Stomach smooth muscle (tissue), 2 donors: ENCODE data around the gene TOR4A.

Source experiments
- H3K27ac ChIP-seq: one replicate; pipeline ENCODE4 v1.7.0; 2013; ENCODE audit warnings: mild to moderate bottlenecking, low read length, inconsistent platforms
- H3K27me3 ChIP-seq, 2 donors: one replicate each; pipeline ENCODE4 v1.7.0; 2013; ENCODE audit warnings: low read length in 2 of 2; ENCODE audit not compliant: insufficient read depth in 2 of 2, control insufficient read depth in 1 of 2
- H3K36me3 ChIP-seq, 2 donors: one replicate each; pipeline ENCODE4 v1.7.0; 2013; ENCODE audit warnings: low read length in 2 of 2; ENCODE audit not compliant: control insufficient read depth in 2 of 2, insufficient read depth in 2 of 2
- H3K4me1 ChIP-seq: one replicate; pipeline ENCODE4 v1.7.0; 2013; ENCODE audit warnings: low read length; ENCODE audit not compliant: control insufficient read depth, insufficient read depth
- H3K4me3 ChIP-seq, 2 donors: one replicate each; pipeline ENCODE4 v1.7.0; 2013; ENCODE audit warnings: low read length in 2 of 2
- H3K9ac ChIP-seq, 2 donors: one replicate each; pipeline ENCODE4 v1.7.0; 2013; ENCODE audit warnings: low read length in 2 of 2, mild to moderate bottlenecking in 1 of 2
- H3K9me3 ChIP-seq, 2 donors: one replicate each; pipeline ENCODE4 v1.7.0; 2013; ENCODE audit warnings: low read length in 2 of 2; ENCODE audit not compliant: control insufficient read depth in 2 of 2
- donor health status: healthy.
- donor health status: Pancreatic carcinoma.

TOR4A gene

DNA sequence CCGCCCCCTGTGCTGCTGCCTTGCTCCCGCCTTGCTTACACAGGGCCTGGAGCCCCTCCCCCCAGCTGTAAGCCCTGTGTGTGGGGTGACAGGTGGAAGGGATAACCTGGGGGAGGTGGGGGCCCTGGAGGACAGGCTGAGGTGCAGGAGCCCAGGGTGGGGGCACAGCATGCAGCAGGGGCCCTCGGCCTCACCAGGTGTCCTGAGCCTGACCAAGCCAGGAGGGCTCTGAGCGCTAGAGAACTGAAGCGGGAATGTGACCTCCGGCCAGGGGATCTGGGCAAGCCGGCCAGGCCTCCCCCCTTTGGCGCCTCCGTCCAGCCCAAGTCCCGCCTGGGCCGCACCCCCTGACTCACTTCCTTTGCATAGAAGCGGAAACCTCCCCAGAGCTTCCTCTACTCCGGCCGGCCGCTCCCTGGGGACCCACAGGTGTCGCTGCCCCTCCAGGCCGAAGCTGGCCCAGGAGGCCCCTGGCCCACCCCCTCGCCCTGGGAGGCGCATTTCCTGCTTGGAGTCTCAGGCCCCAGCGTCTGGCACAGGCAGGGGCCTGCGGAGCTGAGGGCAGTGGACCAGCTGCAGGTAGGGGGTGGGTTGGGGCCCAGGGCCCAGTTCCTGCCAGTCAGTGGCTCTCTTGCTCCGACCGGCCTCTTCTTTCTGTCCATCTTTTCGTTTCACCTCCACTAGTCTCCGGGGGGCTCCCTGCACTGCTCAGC is at the start of gene TOR4A:
TSS of gene TOR4A (plus strand) at position 398 of the 713 bp plus-strand sequence. CDS start 964 bp downstream, outside the sequence.
- Histone ChIP-seq H3K27me3 (peaks cover 20 to 54% of the 10 kb centered on the region in 2 donors), H3K27ac (peak within 1 kb of the TSS; percentile 46), H3K36me3 (peaks cover 3 to 4% of the 10 kb centered on the region in 2 donors), H3K9ac (peak within 1 kb of the TSS in 1 of 2 donors; percentile 42), H3K4me3 (peak within 1 kb of the TSS in 1 of 2 donors; percentile 58), H3K4me1 (peaks cover 20% of the 10 kb centered on the region), H3K9me3 (no peaks in the 10 kb centered on the region)

DNA sequence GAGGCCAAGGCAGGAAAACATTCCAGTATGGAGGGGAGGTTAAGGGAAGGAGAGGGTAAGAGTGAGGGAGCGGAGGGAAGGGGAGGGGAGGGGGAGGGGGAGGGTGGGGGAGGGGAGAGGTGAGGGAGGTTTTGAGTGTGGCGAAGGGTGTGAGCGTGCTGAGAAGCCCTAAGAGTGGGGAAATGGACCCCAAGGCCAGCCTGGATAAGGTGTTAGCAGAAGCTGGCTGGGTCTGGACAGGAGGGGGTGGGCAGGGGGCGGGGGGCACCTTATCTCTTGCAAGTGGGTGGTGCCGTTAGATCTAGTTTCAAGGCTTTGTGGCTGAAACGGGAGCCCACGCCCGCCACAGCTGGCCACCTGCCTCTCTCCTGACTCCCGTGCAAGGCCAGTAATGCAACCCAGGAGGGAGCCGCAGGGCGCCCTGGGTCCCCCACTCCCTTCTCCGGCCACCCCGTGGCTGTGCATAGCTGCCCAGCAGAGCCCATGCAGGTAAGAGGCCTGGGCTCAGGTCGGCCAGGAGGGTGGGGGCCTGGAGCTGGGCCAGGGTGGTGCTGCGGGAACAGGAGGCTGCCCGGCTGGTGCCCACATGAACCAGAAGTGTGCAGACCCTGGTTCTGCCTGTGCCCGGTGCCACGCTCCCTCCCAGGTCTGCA is 49.5 kb upstream of the TOR4A start:
- Histone ChIP-seq H3K4me3 (no peak overlapping the region), H3K36me3 (no peaks in the 10 kb centered on the region), H3K9me3 (no peaks in the 10 kb centered on the region), H3K27ac (no peak overlapping the region), H3K27me3 (peaks cover 35 to 49% of the 10 kb centered on the region in 2 donors), H3K4me1 (peaks cover 13% of the 10 kb centered on the region), H3K9ac (no peak overlapping the region)

DNA sequence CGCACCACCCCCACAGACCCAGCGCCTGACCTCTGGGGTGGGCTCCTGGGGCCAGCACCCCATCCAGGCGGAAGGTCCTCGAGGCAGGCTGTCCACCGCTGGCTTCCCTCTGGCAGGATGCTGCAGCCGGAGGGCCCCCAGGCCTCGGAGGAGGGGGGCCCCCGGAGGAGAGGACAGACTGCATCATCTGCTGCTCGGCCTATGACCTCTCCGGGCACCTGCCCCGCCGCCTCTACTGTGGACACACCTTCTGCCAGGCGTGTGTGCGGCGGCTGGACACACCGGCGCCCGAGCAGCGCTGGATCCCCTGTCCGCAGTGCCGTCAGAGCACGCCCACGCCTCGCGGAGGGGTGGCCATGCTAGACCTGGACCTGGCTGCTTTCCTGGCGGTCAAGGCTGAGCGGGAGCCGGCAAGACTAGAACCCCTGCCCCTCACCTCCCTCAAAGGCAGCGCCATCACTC is 49.0 kb upstream of the TOR4A start:
- H3K27ac ChIP-seq = no peak overlapping the region
- no peaks in the 10 kb centered on the region for H3K9me3 ChIP-seq
- H3K27me3 ChIP-seq = peaks cover 38 to 49% of the 10 kb centered on the region in 2 donors
- no peaks in the 10 kb centered on the region for H3K36me3 ChIP-seq
- H3K9ac ChIP-seq = no peak overlapping the region
- H3K4me1 ChIP-seq = peaks cover 10% of the 10 kb centered on the region
- H3K4me3 ChIP-seq = no peak overlapping the region

- no peaks in the 10 kb centered on the region for H3K36me3 ChIP-seq
- H3K9me3 ChIP-seq = no peaks in the 10 kb centered on the region
- no peak overlapping the region for H3K27ac ChIP-seq
- H3K4me1 ChIP-seq = peaks cover 4% of the 10 kb centered on the region
- no peak overlapping the region for H3K9ac ChIP-seq
- no peak overlapping the region for H3K4me3 ChIP-seq
- H3K27me3 ChIP-seq = peaks cover 40 to 51% of the 10 kb centered on the region in 2 donors
These were observed 48.3 kb upstream of the TOR4A start for GRCh38 chr9:137228968-137229896.

DNA sequence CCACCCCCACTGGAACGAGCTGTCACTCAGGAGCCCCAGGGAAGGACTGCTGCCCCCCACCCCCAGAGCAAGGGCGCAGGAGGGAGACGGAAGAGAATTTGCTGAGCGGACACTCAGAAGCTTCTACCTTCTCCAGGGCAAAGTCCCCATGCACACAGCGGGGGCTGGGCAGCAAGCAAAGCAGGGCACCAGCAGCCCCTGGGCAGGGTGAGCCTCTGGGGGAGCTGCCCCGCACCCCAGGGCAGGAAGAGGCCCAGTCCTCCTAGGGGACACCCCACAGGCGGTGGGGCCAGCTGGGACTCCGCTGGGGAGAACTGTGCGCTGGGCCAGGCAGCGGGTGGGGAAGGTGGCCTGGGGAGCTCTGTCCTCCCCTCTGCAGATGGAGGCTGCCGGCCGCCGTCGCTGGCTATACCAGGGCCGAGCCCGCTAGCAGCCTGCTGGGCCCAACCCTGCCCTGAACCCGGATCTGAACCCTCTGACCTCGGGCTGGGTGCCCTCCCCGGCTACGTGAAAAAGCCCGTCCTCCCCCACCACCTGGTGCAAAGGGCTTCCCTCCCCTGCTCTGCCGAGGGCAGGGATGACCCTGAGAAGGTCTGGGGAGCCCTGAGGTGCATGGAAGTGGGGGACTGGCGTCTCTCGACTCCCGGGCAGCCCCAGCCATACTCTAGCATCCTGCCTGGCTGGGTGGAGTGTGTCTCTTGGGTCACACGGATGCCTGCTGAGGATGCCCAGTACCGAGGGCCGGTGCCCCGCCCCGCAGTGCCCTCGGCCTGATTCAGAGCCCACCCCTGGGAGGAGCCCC is 47.4 kb upstream of the TOR4A start:
- H3K4me3 ChIP-seq = no peak overlapping the region

GRCh38 chr9:137230705-137231371 is 46.7 kb upstream of the TOR4A start, which contains the start of gene SLC34A3:
Gene SLC34A3 (plus strand): TSS chr9:137230901. CDS start chr9:137231703, 802 bp downstream.
- Histone ChIP-seq H3K27ac (no peak within 1 kb of the TSS), H3K9me3 (no peaks in the 10 kb centered on the region), H3K36me3 (no peaks in the 10 kb centered on the region), H3K9ac (no peak within 1 kb of the TSS), H3K4me3 (no peak within 1 kb of the TSS), H3K4me1 (peaks cover 7% of the 10 kb centered on the region), H3K27me3 (peaks cover 50 to 57% of the 10 kb centered on the region in 2 donors)

More for the DNA sequence above, 47.4 kb upstream of the TOR4A start:
- H3K36me3 ChIP-seq = no peaks in the 10 kb centered on the region
- no peaks in the 10 kb centered on the region for H3K9me3 ChIP-seq
- H3K27me3 ChIP-seq = peaks cover 46 to 57% of the 10 kb centered on the region in 2 donors
- no peak overlapping the region for H3K27ac ChIP-seq
- peaks cover 4% of the 10 kb centered on the region for H3K4me1 ChIP-seq
- no peak overlapping the region for H3K9ac ChIP-seq

- Histone ChIP-seq H3K27me3 (peaks cover 50 to 57% of the 10 kb centered on the region in 2 donors), H3K4me3 (no peak overlapping the region), H3K27ac (no peak overlapping the region), H3K9ac (no peak overlapping the region), H3K9me3 (no peaks in the 10 kb centered on the region), H3K4me1 (peaks cover 13% of the 10 kb centered on the region), H3K36me3 (no peaks in the 10 kb centered on the region)
These were observed 46.0 kb upstream of the TOR4A start for GRCh38 chr9:137231372-137232039.

DNA sequence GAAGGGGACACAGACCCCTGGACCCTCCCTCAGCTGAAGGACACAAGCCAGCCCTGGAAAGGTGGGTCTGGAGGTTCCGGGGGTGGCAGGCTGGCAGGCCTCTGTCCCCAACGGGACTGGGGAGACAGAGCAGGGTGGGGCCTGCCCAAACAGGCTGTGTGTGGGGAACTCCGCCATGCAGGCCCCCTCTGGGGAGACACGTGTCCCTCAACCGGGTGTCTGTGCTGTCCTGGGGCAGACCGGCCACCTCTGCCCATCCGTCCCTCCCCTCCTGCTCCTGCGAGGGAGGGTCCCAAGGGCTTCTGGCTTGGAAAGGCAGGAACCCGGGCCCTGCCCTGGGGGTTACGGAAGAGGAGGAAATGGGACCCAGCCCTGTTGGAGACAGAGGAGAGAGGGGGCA is 45.4 kb upstream of the TOR4A start:
- Histone ChIP-seq H3K27me3 (peaks cover 48 to 57% of the 10 kb centered on the region in 2 donors), H3K9ac (no peak overlapping the region), H3K4me1 (peaks cover 19% of the 10 kb centered on the region), H3K9me3 (no peaks in the 10 kb centered on the region), H3K4me3 (no peak overlapping the region), H3K36me3 (no peaks in the 10 kb centered on the region), H3K27ac (no peak overlapping the region)

- no peaks in the 10 kb centered on the region for H3K9me3 ChIP-seq
- no peak overlapping the region for H3K27ac ChIP-seq
- H3K36me3 ChIP-seq = no peaks in the 10 kb centered on the region
- peaks cover 21% of the 10 kb centered on the region for H3K4me1 ChIP-seq
- no peak overlapping the region for H3K9ac ChIP-seq
- peaks cover 44 to 55% of the 10 kb centered on the region in 2 donors for H3K27me3 ChIP-seq
- no peak overlapping the region for H3K4me3 ChIP-seq
These were observed 45.0 kb upstream of the TOR4A start for GRCh38 chr9:137232510-137232909.
